GM19438 (cell line): ENCODE data around the gene CLEC3B.

ENCODE experiments used
- ATAC-seq: cut with Tn5 transposase; IDR thresholded peaks from one replicate; pipeline ENCODE4 v1.9.1; 2021; ENCODE audit warnings: low read depth; ENCODE audit not compliant: unreplicated experiment

Gene CLEC3B

DNA sequence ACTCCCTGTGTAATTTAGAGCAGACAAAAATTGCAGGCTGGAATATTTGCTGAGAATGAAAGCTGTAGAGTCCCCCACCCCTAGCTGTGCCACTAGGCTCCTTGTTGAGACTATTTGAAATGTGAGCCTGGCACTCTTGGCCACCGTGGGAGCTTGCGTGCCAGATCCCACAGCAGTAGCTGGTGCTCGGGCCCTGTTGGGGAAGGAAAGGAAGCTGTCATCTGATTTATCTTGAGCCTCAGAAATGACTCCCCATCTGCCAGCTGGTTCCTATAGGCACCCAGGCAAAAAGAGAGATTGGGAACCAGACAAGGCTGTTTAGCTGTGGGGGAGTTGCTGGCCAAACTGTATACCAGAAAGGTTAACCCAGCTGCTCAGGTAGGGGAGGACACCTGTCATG, 23.4 kb upstream of the CLEC3B start:
- ATAC-seq, result no peak

DNA sequence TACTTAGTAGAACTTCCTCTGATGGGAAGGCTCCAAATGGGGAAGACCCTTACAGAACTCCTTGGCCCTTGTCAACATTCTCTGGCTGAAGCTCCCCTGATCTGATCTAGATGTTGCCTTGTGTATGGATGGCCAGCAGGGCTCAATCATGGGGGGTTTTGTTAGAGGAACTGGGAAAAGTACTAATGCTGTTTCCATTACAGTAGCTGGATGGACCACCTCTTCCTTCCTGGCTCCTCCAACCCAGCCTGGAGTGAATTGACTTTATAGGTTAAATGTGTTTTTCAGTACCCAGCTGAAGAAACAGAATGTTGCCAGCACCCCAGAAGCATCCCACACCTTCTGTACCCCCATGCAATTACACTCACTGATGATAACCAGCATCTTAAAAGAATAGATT, 22.7 kb upstream of the CLEC3B start:
- no peak for ATAC-seq

- ATAC-seq, result no peak
These were observed 22.2 kb upstream of the CLEC3B start for GRCh38 chr3:45003859-45004258.

GRCh38 chr3:45007091-45007490, 19.0 kb upstream of the CLEC3B start:
- no peak for ATAC-seq

DNA sequence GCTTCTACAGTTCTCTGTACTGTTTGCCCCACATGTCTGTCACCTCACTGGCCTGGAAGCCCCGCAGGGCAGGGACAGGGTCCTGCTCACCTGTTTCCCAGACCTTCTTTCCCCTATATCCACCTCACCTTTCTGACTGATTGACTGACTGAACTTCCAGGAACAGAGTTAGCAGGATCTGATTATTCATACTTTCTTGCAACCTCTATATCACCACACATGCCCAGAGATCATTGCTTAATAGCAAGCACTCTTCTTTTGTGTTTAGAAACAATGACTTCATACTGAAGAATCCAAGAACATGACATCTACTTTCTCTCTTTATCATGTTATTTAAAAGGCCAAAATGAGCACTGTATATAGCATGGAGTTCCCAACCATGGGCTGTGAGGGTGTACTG, 18.0 kb upstream of the CLEC3B start:
- ATAC-seq, result no peak

DNA sequence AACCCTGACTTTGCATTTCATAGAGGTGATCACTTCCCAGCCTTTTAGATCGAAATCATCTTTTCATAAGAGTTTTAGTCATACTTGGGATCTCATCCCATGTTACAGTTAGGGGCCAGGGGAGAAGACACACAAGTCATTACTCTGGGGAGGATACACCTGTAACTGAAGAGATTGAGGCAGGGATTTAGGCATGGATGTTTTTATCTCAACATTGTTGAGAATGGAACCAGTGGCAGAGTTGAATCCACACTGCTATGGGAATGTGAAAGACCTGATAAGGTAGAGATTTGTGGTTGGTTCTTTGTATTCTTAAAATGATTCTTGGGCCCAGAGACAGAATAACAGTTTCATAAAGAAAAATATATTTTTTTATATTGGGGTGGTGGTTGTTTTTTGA, 16.2 kb upstream of the CLEC3B start:
- no peak for ATAC-seq

DNA sequence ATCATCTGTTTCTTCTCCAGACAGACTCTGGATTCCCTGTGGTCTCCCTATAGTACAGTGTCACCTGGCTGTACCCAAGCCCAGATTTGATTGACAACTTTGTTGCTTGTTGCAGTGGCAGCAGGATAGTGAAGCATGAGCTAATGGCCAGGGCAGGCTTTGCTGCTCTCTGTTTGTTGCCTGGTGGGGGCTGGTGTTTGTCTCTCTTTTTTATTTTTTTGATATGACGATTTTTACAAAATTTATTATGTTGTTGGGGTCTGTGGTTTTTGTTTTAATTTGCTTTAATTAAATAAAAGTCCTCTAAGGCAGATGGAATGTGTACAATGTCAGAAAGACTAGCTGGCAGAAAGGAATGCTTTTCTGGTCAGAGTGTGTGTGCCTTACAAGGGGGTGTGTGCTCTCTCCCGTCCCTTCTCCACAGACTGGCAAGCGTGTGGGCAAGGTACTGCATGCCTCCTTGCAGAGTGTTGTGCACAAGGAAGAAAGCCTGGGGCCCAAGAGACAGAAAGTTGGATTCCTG, 15.2 kb upstream of the CLEC3B start:
- ATAC-seq, result no peak

- ATAC-seq, result no peak
These were observed 14.2 kb upstream of the CLEC3B start for GRCh38 chr3:45011756-45012508.

DNA sequence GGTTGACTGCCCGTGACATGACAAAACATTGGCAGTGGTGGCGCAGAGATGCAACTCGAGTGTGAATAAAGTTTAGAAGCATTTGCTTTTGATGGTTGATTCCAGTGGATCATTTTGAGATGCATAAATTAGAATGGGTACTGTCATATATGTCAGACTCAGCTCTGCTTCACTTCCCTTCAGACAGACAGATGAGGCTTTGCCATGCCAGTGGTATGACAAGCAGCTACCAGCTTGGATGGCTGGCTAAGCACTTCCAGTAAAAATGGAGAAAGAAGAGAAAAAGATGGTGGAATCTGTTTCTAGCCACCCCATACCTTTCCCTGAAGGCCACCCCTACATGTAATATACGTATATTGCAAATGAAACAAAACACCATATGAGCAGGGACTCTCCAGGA, 13.5 kb upstream of the CLEC3B start:
- ATAC-seq, result no peak

DNA sequence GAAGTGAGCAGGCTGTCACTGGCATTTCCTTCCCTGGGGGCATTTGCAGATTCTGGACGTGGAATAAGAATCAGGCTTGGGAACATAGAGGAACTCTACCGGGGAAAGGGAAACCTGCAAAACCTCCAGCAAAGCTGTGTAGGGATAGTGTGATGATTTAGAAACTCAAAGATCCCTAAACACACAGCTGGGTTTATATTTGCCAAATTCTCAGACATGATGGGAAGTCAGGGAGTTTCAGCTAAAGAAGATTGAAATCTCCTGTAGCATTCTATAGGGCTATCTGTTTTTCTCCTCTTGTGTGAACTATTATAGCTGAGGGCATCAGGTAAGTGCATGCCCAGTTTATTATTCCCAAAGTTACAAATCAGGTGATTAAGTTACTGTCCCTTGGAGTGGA, 9.2 kb upstream of the CLEC3B start:
- no peak for ATAC-seq

DNA sequence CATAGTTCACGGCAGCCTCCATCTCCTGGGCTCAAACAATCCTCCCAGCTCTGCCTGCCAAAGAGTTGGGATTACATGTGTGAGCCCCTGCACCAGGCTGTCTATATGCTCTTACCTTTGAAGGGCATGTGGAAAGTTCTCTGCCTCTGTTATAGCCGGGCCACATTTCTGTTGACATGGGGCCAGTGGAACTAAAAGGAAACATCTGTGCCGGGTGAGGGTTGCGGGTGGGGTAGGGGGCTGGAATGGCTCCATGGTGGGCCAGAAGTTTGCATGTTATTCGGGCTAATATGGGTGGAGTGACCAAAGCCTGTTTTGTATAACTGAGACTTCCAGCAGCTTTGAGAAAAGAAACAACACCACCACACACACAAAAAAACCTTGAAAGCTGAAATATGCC, 8.3 kb upstream of the CLEC3B start:
- no peak for ATAC-seq

GRCh38 chr3:45020534-45020933, 5.6 kb upstream of the CLEC3B start:
- no peak for ATAC-seq

GRCh38 chr3:45021524-45022297, 4.4 kb upstream of the CLEC3B start:
- ATAC-seq, result no peak

DNA sequence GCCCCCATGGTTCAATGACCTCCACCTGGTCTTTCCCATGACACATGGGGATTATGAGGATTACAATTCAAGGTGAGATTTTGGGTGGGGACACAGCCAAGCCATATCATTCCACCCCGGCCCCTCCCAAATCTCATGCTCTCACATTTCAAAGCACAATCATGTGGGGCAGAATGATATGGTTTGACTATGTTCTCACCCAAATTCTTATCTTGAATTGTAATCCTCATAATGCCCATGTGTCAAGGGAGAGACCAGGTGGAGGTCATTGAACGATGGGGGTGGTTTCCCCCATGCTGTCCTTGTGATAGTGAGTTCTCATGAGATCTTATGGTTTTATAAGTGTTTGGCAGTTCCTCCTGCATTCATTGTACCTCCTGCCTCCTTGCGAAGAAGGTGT, 2.4 kb upstream of the CLEC3B start:
- no peak for ATAC-seq

DNA sequence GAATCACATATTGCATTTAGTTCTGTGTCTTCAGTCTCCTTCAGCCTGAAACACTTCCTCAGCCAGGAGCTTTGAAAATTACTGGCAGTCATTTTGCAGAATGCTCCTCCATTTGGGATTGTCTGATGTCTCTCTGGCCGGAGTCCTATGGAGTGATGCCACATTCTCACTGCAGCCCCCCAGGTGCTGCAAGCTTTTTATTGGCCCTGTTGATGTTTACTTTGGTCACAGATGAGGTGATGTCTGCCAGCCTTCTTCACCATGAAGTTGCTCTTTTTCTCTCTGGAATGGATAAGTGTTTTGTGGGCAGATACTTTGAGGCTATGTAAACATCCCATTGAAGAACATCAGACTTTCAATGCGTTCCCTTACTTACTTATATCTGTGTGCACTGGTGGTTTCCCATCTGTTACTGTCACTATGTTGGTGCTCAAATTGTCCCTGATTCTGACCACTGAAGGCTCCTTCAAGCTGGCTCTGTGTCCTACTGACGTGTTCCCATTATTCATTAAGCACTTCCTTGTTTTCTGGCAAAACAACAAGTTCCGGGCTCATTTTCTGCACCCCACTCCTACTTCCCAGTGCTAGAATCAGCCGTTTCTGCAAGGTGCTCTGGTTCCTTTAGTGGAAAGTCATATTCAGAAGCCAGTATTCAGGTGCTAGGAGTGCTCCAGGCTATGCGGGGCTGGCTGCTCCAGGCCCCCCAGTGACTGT, 1.4 kb upstream of the CLEC3B start:
- no peak for ATAC-seq

- no peak for ATAC-seq
These were observed 854 bp downstream of the CLEC3B start for GRCh38 chr3:45026957-45027356.

- no peak for ATAC-seq
These were observed 1.3 kb downstream of the CLEC3B start for GRCh38 chr3:45027441-45027840.

- no peak for ATAC-seq
These were observed 3.1 kb downstream of the CLEC3B start for GRCh38 chr3:45029216-45029615.

GRCh38 chr3:45029661-45030060, 3.6 kb downstream of the CLEC3B start:
- no peak for ATAC-seq

- no peak for ATAC-seq
These were observed 5.4 kb downstream of the CLEC3B start for GRCh38 chr3:45031531-45031930.

- no peak for ATAC-seq
These were observed 6.0 kb downstream of the CLEC3B start for GRCh38 chr3:45032113-45032512.
